BJ (cell line): ENCODE data around the gene CCNB1. TPM values are rescaled to one million over a fixed set of nuclear protein-coding genes. Genes with fewer than 3 reads are reported as not detected.

ENCODE experiments used
- CTCF ChIA-PET: fragments of 350-600 bp; formaldehyde crosslinking; extraction: SDS; loops from one replicate; lab custom pipeline; 2021; ENCODE audit warnings: antibody characterized with exemption, inconsistent platforms; lab: Yijun Ruan, JAX
- POLR2A ChIA-PET: fragments of 300-600 bp; sonication (Branson Sonifier 250); formaldehyde crosslinking; extraction: SDS; loops from one replicate; lab custom pipeline; 2021; ENCODE audit warnings: antibody characterized with exemption; lab: Charles Lee
- DNase-seq: peaks from one replicate; pipeline ENCODE4 v3.0.0-alpha.2; 2011; ENCODE audit warnings: low read depth
- H3K27me3 ChIP-seq: 2 replicates; pipeline ENCODE4 v1.6.0; 2011; ENCODE audit warnings: low read length; ENCODE audit not compliant: control insufficient read depth, insufficient read depth
- H3K36me3 ChIP-seq: 2 replicates; pipeline ENCODE4 v1.5.1; 2011; ENCODE audit warnings: low read length; ENCODE audit not compliant: control insufficient read depth, insufficient read depth
- H3K4me3 ChIP-seq: 2 replicates; pipeline ENCODE4 v1.5.1; 2011; ENCODE audit warnings: low read depth, mild to moderate bottlenecking, control low read depth, low read length
- polyA minus RNA-seq: library from RNA; depleted of rRNA, polyadenylated mRNA; stranded (reverse); fragments of >200 nt; gene quantifications from 2 replicates; pipeline ENCODE4 v1.2.3, GENCODE V29; 2011; rRNA and poly(A)+ RNA removed
- polyA plus RNA-seq: library from polyadenylated mRNA; depleted of rRNA; stranded (reverse); fragments of >200 nt; gene quantifications from 2 replicates; pipeline ENCODE4 v1.2.3, GENCODE V29; 2011; rRNA removed
- TF ChIP-seq, protein P1 (sequence below): IDR thresholded peaks from 2 replicates; pipeline ENCODE4 v1.5.1; 2011; ENCODE audit warnings: low read depth, mild to moderate bottlenecking, control low read depth, inconsistent platforms, low read length, moderate library complexity; ENCODE audit not compliant: insufficient read depth

CCNB1 gene
- 67.0 and 91.3 TPM in 2 replicates for polyA plus RNA-seq
- 22.1 and 31.8 TPM in 2 replicates for polyA minus RNA-seq

DNA sequence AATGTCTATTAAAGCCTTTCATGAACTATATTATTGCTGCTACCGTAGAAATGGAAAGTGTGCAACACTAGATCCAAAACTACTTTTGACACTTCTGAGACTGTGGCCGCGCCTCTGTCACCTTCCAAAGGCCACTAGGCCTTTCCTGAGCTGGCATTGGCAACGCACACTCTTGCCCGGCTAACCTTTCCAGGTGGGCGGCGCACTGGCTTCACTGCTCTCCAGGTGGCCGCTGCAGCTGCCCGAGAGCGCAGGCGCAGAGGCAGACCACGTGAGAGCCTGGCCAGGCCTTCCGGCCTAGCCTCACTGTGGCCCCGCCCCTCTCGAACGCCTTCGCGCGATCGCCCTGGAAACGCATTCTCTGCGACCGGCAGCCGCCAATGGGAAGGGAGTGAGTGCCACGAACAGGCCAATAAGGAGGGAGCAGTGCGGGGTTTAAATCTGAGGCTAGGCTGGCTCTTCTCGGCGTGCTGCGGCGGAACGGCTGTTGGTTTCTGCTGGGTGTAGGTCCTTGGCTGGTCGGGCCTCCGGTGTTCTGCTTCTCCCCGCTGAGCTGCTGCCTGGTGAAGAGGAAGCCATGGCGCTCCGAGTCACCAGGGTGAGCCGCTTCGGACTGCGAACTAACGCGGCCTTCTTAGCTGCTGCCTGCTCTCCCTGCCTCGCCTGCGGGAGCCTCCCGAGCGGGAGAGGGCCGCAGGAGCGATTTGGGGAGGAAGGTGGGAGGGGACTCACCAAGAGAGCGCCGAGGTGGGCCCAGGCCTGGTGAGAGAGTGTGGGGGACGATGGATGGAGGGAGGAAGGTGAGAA, at the start of gene CCNB1:
TSS of gene CCNB1 (plus strand) at position 465 of the 807 bp plus-strand sequence. CDS start at position 578, 113 bp downstream.
- peak; percentile 88 for DNase-seq
- ChIA-PET POLR2A (interaction anchor here (0.6 kb wide), 1 partner anchor 26 kb away, joined by 3 read pairs; no protein-coding TSS in a partner anchor), CTCF (interaction anchor here (0.6 to 1.3 kb wide), 4 partner anchors 8 to 168 kb away, joined by 3 read pairs; no protein-coding TSS in a partner anchor)
- Histone ChIP-seq H3K36me3 (no peaks in the 10 kb centered on the region), H3K4me3 (peak within 1 kb of the TSS; percentile 59), H3K27me3 (no peaks in the 10 kb centered on the region)
- TF ChIP-seq, protein P1, sequence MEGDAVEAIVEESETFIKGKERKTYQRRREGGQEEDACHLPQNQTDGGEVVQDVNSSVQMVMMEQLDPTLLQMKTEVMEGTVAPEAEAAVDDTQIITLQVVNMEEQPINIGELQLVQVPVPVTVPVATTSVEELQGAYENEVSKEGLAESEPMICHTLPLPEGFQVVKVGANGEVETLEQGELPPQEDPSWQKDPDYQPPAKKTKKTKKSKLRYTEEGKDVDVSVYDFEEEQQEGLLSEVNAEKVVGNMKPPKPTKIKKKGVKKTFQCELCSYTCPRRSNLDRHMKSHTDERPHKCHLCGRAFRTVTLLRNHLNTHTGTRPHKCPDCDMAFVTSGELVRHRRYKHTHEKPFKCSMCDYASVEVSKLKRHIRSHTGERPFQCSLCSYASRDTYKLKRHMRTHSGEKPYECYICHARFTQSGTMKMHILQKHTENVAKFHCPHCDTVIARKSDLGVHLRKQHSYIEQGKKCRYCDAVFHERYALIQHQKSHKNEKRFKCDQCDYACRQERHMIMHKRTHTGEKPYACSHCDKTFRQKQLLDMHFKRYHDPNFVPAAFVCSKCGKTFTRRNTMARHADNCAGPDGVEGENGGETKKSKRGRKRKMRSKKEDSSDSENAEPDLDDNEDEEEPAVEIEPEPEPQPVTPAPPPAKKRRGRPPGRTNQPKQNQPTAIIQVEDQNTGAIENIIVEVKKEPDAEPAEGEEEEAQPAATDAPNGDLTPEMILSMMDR = no peak

DNA sequence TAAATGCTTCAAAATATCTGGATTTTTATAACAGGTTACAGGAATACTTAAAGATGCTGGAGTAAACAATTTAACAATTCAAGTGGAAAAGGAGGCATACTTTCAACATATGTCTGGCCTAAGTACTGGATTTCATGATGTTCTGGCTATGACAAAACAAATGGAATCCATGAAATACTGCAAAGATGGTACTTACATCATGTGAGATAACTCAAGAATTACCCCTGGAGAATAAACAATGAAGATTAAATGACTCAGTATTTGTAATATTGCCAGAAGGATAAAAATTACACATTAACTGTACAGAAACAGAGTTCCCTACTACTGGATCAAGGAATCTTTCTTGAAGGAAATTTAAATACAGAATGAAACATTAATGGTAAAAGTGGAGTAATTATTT, 37.5 kb upstream of the CCNB1 start:
- no peaks in the 10 kb centered on the region for H3K27me3 ChIP-seq
- ChIA-PET POLR2A (no interaction called here), CTCF (no interaction called here)
- H3K36me3 ChIP-seq = 0 out of 2 replicates have a peak, but pooled peaks cover 1% of the 10 kb centered on the region
- TF ChIP-seq, protein P1 = no peak
- no peak overlapping the region for H3K4me3 ChIP-seq
- peak; percentile 30 for DNase-seq

DNA sequence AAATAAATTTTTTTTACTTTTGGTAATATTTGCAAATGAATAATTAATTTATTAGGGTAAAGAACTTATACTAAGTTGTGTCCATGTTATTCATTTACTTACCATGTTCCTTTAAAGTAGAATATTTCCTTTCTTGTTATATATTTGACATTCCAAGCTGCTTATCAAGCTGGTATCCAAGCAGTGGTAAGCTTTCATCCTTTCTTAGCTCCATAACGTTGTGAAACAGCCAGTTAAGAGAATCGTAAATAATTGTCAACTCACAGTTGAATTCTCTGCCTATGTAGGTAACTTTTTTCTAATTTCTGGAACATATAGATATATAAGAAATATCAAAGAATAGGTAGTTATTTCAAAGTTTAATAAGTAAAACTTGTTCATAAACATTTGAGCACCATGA, 36.7 kb upstream of the CCNB1 start:
- DNase-seq = no peak
- POLR2A ChIA-PET = no interaction called here

DNA sequence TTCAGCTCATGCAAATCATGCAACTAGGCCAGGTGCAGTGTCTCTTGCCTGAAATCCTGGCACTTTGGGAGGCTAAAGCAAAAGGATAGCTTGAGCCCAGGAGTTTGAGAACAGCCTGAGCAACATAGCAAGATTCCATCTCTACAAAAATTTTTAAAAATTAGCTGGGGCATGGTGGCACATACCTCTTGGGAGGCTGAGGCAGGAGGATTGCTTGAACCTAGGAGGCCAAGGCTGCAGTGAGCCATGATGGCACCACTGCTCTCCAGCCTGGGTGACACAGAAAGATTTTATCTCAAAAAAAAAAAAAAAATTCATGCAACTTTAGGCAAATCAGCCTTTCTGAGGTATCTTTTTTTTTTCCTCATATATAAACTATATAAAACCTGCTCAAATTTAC, 35.6 kb upstream of the CCNB1 start:
- TF ChIP-seq, protein P1 = no peak
- no peaks in the 10 kb centered on the region for H3K27me3 ChIP-seq
- no peak overlapping the region for H3K4me3 ChIP-seq
- H3K36me3 ChIP-seq = 0 out of 2 replicates have a peak, but pooled peaks cover 1% of the 10 kb centered on the region
- no peak for DNase-seq
- POLR2A ChIA-PET = no interaction called here
- CTCF ChIA-PET = no interaction called here

More for the DNA sequence above, 36.7 kb upstream of the CCNB1 start:
- CTCF ChIA-PET = no interaction called here
- Histone ChIP-seq H3K36me3 (0 out of 2 replicates have a peak, but pooled peaks cover 1% of the 10 kb centered on the region), H3K27me3 (no peaks in the 10 kb centered on the region), H3K4me3 (no peak overlapping the region)
- TF ChIP-seq, protein P1 = no peak

DNA sequence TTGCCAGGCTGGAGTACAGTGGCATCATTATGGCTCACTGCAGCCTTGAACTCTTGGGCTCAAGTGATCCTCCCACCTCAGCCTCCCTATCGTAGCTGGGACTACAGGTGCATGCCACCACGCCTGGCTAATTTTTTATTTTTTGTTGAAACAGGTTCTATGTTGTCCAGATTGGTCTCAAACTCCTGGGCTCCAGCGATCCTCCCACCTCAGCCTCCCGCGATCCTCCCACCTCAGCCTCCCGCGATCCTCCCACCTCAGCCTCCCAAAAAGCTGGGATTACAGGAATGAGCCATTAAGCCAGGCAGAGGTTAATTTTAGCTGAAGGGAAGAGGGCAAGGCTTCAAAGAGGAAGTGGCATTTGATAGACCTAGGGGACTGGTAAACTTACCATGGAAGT, 32.8 kb upstream of the CCNB1 start:
- Histone ChIP-seq H3K27me3 (no peaks in the 10 kb centered on the region), H3K36me3 (no peaks in the 10 kb centered on the region), H3K4me3 (no peak overlapping the region)
- POLR2A ChIA-PET = no interaction called here
- DNase-seq = no peak
- TF ChIP-seq, protein P1 = no peak
- CTCF ChIA-PET = no interaction called here
